GM04503 (cell line): ENCODE measurements around the gene PRR16.
A peak's percentile ranks its signal among the peaks of the same experiment; 100 is the strongest.
"Not testable (repeated sequence)": the region's sequence is repeated elsewhere in the genome, so short reads cannot be mapped to it uniquely, and the experiment has no call there.

Experiments used
- DNase-seq: peaks from one replicate; pipeline ENCODE4 v3.0.0-alpha.2; 2012; ENCODE audit warnings: low read depth

Gene PRR16

GRCh38 chr5:120463991-120464626 is at the start of gene PRR16:
Gene PRR16, plus strand, starts transcription at chr5:120464300.
- DNase-seq: no peak

- no peak for DNase-seq
These were observed 48.1 kb upstream of the PRR16 start for GRCh38 chr5:120415985-120416384.

- no peak for DNase-seq
These were observed 45.0 kb upstream of the PRR16 start for GRCh38 chr5:120419127-120419526.

- not testable (repeated sequence) for DNase-seq
These were observed 37.3 kb upstream of the PRR16 start for GRCh38 chr5:120426633-120427275.

GRCh38 chr5:120430572-120430971 is 33.5 kb upstream of the PRR16 start:
- no peak for DNase-seq

DNA sequence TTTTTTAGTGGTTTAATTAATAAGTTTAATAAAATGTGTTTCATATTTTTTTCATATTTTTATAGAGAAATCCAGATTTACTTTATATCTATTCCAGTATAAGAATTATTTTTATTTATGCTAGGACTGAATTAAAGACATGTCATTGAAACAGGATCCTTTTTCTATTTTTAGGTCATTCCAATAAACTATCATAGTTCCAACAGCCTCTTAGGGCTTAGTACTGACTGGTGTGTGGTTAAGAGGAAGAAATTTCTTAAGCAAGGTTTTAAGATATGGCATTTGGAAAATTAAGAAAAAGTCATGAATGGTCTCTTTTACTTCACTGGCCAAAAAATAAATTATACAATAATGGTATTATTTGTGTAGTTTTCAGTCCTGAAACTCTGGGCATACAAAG is 31.2 kb upstream of the PRR16 start:
- no peak for DNase-seq

DNA sequence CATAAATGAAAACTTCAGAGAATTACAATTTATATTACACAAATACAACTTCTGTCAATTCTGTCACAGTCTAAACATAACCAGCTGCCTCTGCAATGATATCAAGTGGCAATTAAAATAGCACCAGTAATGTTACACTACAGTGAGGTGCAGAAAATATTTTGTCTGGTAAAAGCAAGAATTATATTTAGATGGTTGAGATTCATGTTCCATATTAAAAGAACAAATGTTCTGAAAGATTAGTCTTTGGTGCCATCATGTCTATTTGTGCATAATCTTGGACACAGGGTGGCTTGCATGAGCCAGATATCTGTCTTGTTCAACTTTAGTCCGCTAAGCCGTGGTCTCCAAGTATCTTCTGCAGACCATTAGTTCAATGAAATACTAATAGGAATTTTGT is 29.0 kb upstream of the PRR16 start:
- no peak for DNase-seq

GRCh38 chr5:120436996-120437395 is 27.1 kb upstream of the PRR16 start:
- DNase-seq: no peak

GRCh38 chr5:120442694-120443093 is 21.4 kb upstream of the PRR16 start:
- DNase-seq: no peak

DNA sequence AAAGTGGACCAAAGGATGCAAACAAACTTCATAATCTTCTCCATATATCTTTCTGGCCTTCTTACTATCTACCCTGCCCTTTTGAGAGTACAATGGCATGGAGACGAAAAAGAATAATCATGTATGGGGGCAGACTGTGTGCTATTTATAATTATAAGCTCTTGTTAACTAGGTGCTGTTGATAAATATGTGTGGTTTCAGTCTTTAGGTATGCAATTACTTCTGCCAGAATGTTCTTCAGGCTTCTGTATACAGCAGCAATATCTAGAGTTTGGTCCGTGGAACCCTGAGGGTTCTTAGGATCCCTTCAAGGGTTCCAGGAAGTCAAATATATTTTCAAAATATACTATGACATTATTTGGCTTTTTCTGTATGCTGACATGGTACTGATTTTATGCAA is 20.5 kb upstream of the PRR16 start:
- no peak for DNase-seq

GRCh38 chr5:120446068-120446492 is 18.0 kb upstream of the PRR16 start:
- DNase-seq: peak; percentile 88

DNA sequence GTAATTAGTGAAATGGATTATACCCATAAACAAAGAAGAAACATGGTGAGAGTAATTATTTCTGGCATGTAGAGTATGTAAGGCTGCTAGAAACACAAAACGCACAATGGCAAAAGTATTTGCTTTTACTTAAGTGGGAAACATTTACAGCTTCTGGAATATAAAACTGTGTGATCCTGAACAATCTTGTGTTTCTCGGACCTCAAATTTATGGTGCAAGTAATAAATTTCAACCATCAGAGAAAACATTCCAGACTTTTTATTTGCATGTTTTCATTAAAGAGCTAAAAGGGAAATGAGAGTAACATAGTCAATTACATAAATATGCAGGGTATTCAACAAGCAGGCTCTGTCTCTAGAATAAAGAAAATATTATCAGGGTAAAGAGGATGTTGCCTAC is 17.2 kb upstream of the PRR16 start:
- DNase-seq: peak; percentile 72

DNA sequence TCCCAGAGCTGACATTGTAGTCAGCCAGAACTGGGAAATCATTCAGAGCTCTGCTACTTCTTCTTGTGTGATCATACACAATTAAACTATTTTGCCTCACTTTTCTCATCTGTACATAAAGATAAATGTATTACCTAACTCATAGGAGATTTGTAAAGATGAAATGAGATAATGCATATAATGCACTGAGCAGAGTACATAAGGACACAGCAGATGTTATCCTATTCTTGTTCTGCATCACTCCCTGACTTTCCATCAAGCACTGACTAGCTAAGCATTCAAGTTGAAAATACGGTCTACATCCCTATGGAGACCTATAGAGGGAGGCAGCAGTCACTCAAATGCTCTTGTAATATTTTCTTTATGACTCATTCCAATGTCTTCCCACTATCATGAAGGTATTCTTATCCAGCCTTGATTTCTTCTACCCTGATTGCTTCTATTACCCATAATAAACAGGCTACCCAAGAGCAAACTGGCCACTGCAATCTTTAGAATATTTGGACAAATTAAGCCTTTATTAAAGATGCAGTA is 16.3 kb upstream of the PRR16 start:
- no peak for DNase-seq

- peak; percentile 54 for DNase-seq
These were observed 14.6 kb upstream of the PRR16 start for GRCh38 chr5:120449501-120449900.

DNA sequence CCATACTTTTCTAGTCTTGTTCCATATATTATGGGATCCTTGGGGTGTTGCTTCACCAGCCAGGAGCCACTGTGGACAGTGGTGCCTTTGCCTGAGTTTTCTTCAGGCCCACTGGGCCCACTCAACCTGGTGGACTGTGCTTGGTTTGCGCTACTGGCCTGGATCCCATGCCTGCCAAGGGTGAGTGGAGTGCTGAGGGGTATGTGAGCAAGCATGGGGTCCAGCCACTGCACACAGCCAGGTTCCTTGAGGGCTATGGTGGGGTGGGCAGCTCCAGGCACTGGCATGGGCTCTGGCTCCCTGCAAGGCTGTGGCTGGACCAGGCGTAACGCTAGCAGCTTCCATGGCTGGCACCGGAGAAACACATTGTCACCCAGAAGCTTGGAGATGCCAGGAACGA is 13.2 kb upstream of the PRR16 start:
- DNase-seq: no peak

DNA sequence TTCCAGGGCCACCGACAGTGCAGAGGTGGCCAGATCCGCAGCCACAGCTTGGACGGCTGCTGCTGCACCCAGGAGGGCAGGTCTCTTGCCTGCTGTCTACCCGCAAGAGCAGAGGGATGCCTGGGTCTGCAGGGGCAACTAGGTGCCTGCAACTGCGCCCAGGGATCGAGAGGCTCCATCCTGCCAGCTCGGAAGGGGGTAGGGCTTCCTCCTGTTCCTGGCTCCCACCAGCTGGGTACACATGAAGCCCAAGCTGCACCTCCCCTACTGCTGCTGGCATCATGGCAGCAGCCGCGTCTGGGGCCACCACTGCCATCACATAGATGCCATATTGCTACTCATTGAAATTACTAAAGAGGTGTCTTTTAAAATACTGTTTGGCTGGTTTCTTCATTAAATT is 12.7 kb upstream of the PRR16 start:
- DNase-seq: no peak

DNA sequence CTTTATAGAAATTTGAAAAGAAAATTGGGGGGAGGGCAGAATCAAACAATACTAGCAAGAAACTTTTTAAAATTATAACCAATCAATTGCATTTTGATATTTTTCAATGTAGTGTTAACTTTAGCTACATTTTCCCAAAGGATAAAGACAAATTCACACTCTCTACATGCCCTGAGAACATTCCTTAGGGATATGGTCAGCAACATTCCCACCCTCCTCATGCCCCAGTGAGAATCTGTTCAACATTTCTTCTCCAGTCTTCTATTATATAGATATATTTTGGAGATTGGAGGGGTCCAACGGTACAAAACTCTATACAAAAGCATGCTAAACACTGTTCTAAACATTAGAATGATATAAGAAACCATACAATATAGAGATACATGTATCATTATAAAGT is 11.6 kb upstream of the PRR16 start:
- no peak for DNase-seq

DNA sequence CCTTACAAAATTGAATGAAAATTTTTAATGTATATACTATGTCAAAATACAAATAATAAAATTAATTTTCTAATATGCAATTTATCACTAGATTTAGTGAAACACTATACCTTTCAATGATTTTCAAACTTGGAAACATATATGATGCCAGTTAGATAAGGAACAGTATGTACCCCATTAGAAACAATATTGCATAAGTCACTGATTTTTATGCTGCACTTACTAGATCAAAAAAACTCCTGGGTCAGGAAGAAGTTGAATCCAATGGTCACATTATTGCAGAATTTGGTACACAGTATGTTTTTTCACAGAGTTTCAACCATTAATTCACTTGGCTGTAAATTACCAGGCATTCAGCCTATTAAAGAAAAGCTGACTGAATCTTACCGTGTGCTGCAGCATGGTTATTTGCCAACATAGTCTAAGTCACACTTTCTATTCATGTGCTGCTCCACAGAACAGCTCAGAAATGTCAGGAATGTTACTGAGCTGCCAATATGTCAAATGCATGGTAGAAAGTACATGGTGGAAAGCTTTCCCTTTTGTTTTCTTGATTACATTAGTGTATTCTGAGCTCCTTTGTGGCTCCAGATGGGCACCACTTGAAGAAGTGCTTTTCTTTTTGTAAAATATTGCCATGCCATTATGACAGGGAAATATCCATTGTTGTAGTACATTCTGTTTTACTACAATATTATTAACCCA is 9.9 kb upstream of the PRR16 start:
- DNase-seq: peak; percentile 69

GRCh38 chr5:120456006-120456405 is 8.1 kb upstream of the PRR16 start:
- DNase-seq: no peak

- DNase-seq: no peak
These were observed 6.1 kb upstream of the PRR16 start for GRCh38 chr5:120457839-120458507.

GRCh38 chr5:120458508-120458847 is 5.6 kb upstream of the PRR16 start:
- not testable (repeated sequence) for DNase-seq

DNA sequence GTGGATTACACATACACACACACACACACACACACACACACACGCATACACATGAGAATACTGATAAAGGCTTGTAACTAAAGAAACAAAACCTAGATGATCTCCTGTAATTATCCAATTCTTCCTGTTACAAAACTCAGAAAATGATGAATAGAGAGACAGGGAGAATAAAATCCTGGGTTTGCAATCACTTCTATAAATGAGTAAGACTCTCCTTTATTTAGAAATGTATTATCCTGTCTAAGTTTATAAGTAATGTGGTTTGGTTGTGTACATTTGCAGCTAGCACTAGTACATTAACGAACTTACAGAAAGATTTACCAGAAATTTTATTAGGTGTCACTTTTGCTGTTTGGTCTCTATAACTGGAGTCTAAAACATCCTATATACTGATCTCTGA is 2.8 kb upstream of the PRR16 start:
- no peak for DNase-seq
